Left lung (tissue), 10 donors: ENCODE measurements around the gene B4GAT1. TPM values are rescaled to one million over a fixed set of nuclear protein-coding genes. Genes with fewer than 3 reads are reported as not detected.

Source experiments
- ATAC-seq: fragments of 200-7000 bp; cut with Tn5 transposase; one replicate; pipeline ENCODE4 v1.9.1; 2020; ENCODE audit warnings: moderate library complexity
- DNase-seq, 4 donors: peaks; one replicate each; pipeline ENCODE4 v3.0.0-alpha.2; 2013 to 2020
- H3K27ac ChIP-seq, 2 donors: fragments of 200-600 bp; sonication (generic) in 1 of 2; one replicate each; pipeline versions ENCODE4 v1.5.0 to v1.8.0; 2020 to 2021
- H3K27me3 ChIP-seq, 2 donors: fragments of 200-600 bp; sonication (generic) in 1 of 2; one replicate each; pipeline versions ENCODE4 v1.5.0 to v1.8.0; 2020 to 2021
- H3K36me3 ChIP-seq, 2 donors: fragments of 200-600 bp; sonication (generic) in 1 of 2; one replicate each; pipeline versions ENCODE4 v1.5.0 to v1.8.0; 2020 to 2021
- H3K4me1 ChIP-seq, 2 donors: fragments of 200-600 bp; one replicate each; pipeline ENCODE4 v1.8.0; 2021
- H3K4me3 ChIP-seq, 2 donors: fragments of 200-600 bp; sonication (generic) in 1 of 2; one replicate each; pipeline versions ENCODE4 v1.5.0 to v1.8.0; 2020 to 2021; ENCODE audit warnings: mild to moderate bottlenecking in 1 of 2
- H3K9me3 ChIP-seq, 2 donors: fragments of 200-600 bp; sonication (generic) in 1 of 2; one replicate each; pipeline versions ENCODE4 v1.5.0 to v1.8.0; 2020 to 2021
- CTCF ChIP-seq, 2 donors: fragments of 200-600 bp; sonication (generic) in 1 of 2; IDR thresholded peaks; one replicate each; pipeline versions ENCODE4 v1.5.0 to v1.8.0; 2021; ENCODE audit warnings: antibody characterized with exemption in 2 of 2
- intact Hi-C, 2 donors: fragments of 100-400 bp; cut with DNase I; formaldehyde crosslinking; loops; one replicate each; pipeline versions ENCODE4 v1.11.2 to v1.14.2; 2022
- polyA plus RNA-seq, 6 donors: library from polyadenylated mRNA; unstranded; fragments of 120-200 nt; gene quantifications; one replicate each; pipeline ENCODE4 v1.2.1, GENCODE V29; 2013; ENCODE audit not compliant: insufficient read length in 6 of 6
- total RNA-seq, 2 donors: library from RNA; stranded (reverse); fragmentation: NEBNext Ultra II Directional; extraction: Animal tissue kit (Norgen Biotek cat#: 25700); gene quantifications; one replicate each; pipeline ENCODE4 v1.2.1, GENCODE V29; 2021
- donor health status: DM: no; HTN: yes; CAD: no.
- donor health status: DM: no; HTN: no; CAD: no.

B4GAT1 gene
- total and polyA plus RNA-seq, 8 donors: 22.9 to 35.9 (median 30.2) TPM

GRCh38 chr11:66314561-66315497 lies 32.6 kb downstream of the B4GAT1 start:
- peak in 1 of 4 donors; percentile 63 for DNase-seq
- Histone ChIP-seq H3K4me3 (peak overlapping the region; percentile 44 to 62), H3K27ac (peak overlapping the region in 1 of 2 donors; percentile 86), H3K27me3 (peaks cover 0 to 21% of the 10 kb centered on the region in 2 donors), H3K4me1 (peaks cover 14 to 53% of the 10 kb centered on the region in 2 donors), H3K36me3 (no peaks in the 10 kb centered on the region), H3K9me3 (no peaks in the 10 kb centered on the region)
- ATAC-seq: no peak
- intact Hi-C loops: loop anchor here in 1 of 2 donors (10.0 kb wide), 1 partner anchor 70 kb away; no protein-coding TSS in a partner anchor
- no peak for TF ChIP-seq CTCF (IDR thresholded peaks at IDR 0.05)

- intact Hi-C loops: loop anchor here in 1 of 2 donors (10.0 kb wide), 1 partner anchor 71 kb away; no protein-coding TSS in a partner anchor
- Histone ChIP-seq H3K27ac (peak overlapping the region in 1 of 2 donors; percentile 86), H3K9me3 (no peaks in the 10 kb centered on the region), H3K4me1 (peaks cover 14 to 52% of the 10 kb centered on the region in 2 donors), H3K27me3 (peaks cover 0 to 21% of the 10 kb centered on the region in 2 donors), H3K4me3 (peak overlapping the region; percentile 44 to 62), H3K36me3 (no peaks in the 10 kb centered on the region)
- DNase-seq: no peak
- ATAC-seq: no peak
- no peak for TF ChIP-seq CTCF (IDR thresholded peaks at IDR 0.05)
Measured at GRCh38 chr11:66314186-66314501, 33.3 kb downstream of the B4GAT1 start.

- H3K27me3 ChIP-seq: peaks cover 0 to 21% of the 10 kb centered on the region in 2 donors
- peak in 3 of 4 donors; percentile 80 to 88 (median 85) for DNase-seq
- no peak for ATAC-seq
- H3K4me1 ChIP-seq: peaks cover 13 to 46% of the 10 kb centered on the region in 2 donors
- no peak for TF ChIP-seq CTCF (IDR thresholded peaks at IDR 0.05)
- no peaks in the 10 kb centered on the region for H3K9me3 ChIP-seq
- peak overlapping the region; percentile 44 to 62 for H3K4me3 ChIP-seq
- intact Hi-C loops: loop anchor here in 1 of 2 donors (10.0 kb wide), 1 partner anchor 71 kb away; no protein-coding TSS in a partner anchor
- H3K27ac ChIP-seq: peak overlapping the region; percentile 86 to 88
- H3K36me3 ChIP-seq: no peaks in the 10 kb centered on the region
Measured at GRCh38 chr11:66313321-66314185, 33.9 kb downstream of the B4GAT1 start.

- Histone ChIP-seq H3K9me3 (no peaks in the 10 kb centered on the region), H3K36me3 (no peaks in the 10 kb centered on the region), H3K4me3 (peak overlapping the region; percentile 44 to 62), H3K27ac (peak overlapping the region; percentile 86 to 88), H3K27me3 (peaks cover 0 to 21% of the 10 kb centered on the region in 2 donors), H3K4me1 (peaks cover 6 to 38% of the 10 kb centered on the region in 2 donors)
- DNase-seq (peak; percentile 95 to 99 (median 99)), ATAC-seq (peak; percentile 84)
- TF ChIP-seq CTCF (IDR thresholded peaks at IDR 0.05): no peak
- intact Hi-C loops: loop anchor here in 1 of 2 donors (10.0 kb wide), 1 partner anchor 72 kb away; no protein-coding TSS in a partner anchor
Measured at GRCh38 chr11:66312549-66313320, 34.7 kb downstream of the B4GAT1 start.
